ENCODE measurements around the gene FGF2.
"Not testable (repeated sequence)": the region's sequence is repeated elsewhere in the genome, so short reads cannot be mapped to it uniquely, and the experiment has no call there.

The FGF2 gene

GRCh38 chr4:122842984-122843531, 16.4 kb downstream of the FGF2 start:
- TF ChIP-seq CTCF (IDR thresholded peaks at IDR 0.05; ENCODE audit: extremely low read depth, insufficient read depth, missing control alignments), result no peak
- in situ Hi-C loops (cut with MboI; ENCODE audit: low pct_unique_long_range_greater_than_20kb, low sequenced_read_pairs, unreplicated experiment), result no loop called here
- DNase-seq (ENCODE audit: low spot score), result no peak

DNA sequence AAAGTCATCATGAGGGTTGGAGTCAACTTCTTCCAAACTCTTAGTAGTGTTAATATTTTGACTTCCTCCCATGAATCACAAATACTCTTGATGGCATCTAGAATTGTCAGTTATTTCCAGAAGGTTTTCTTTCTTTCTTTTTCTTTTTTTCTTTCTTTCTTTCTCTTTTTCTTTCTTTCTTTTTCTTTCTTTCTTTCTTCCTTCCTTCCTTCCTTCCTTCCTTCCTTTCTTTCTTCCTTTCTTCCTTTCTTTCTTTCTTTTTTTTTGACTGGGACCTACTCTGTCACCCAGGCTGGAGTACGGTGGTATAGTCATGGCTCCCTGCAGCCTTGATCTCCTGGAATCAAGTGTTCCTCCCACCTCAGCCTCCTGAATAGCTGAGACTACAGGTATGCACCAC, 17.8 kb downstream of the FGF2 start:
- in situ Hi-C loops (cut with MboI; ENCODE audit: low pct_unique_long_range_greater_than_20kb, low sequenced_read_pairs, unreplicated experiment); DNase-seq (ENCODE audit: low spot score): not testable (repeated sequence)

GRCh38 chr4:122845066-122845465, 18.4 kb downstream of the FGF2 start:
- no peak for DNase-seq (ENCODE audit: low spot score)
- in situ Hi-C loops (cut with MboI; ENCODE audit: low pct_unique_long_range_greater_than_20kb, low sequenced_read_pairs, unreplicated experiment), result no loop called here
- TF ChIP-seq CTCF (IDR thresholded peaks at IDR 0.05; ENCODE audit: extremely low read depth, insufficient read depth, missing control alignments), result no peak

GRCh38 chr4:122845760-122846159, 19.1 kb downstream of the FGF2 start:
- no peak for TF ChIP-seq CTCF (IDR thresholded peaks at IDR 0.05; ENCODE audit: extremely low read depth, insufficient read depth, missing control alignments)
- DNase-seq (ENCODE audit: low spot score), result no peak
- in situ Hi-C loops (cut with MboI; ENCODE audit: low pct_unique_long_range_greater_than_20kb, low sequenced_read_pairs, unreplicated experiment), result no loop called here

- no peak for TF ChIP-seq CTCF (IDR thresholded peaks at IDR 0.05; ENCODE audit: extremely low read depth, insufficient read depth, missing control alignments)
- in situ Hi-C loops (cut with MboI; ENCODE audit: low pct_unique_long_range_greater_than_20kb, low sequenced_read_pairs, unreplicated experiment), result no loop called here
- no peak for DNase-seq (ENCODE audit: low spot score)
Observed at GRCh38 chr4:122847931-122848330, 21.3 kb downstream of the FGF2 start.

DNA sequence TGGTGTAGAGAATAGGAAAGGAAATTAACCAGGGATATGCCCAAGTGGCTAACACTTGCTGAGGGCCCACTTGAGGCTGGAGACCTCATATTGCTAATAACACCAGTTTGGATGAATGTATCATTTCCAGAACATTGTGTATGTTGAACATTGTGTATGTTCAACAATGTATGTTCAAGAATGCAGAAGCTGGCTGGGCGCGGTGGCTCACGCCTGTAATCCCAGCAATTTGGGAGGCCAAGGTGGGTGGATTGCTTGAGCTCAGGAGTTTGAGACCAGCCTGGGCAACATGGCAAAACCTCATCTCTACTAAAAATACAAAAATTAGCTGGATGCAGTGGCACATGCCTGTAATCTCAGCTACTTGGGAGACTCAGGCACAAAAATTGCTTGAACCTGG, 23.2 kb downstream of the FGF2 start:
- DNase-seq (ENCODE audit: low spot score); in situ Hi-C loops (cut with MboI; ENCODE audit: low pct_unique_long_range_greater_than_20kb, low sequenced_read_pairs, unreplicated experiment): not testable (repeated sequence)

- in situ Hi-C loops (cut with MboI; ENCODE audit: low pct_unique_long_range_greater_than_20kb, low sequenced_read_pairs, unreplicated experiment), result no loop called here
- no peak for DNase-seq (ENCODE audit: low spot score)
- TF ChIP-seq CTCF (IDR thresholded peaks at IDR 0.05; ENCODE audit: extremely low read depth, insufficient read depth, missing control alignments), result no peak
Observed at GRCh38 chr4:122851568-122851967, 24.9 kb downstream of the FGF2 start.

Data from GM13977 (cell line).